ENCODE measurements around the gene KAT6B.

GRCh38 chr10:75073442-75073841, 247.0 kb downstream of the KAT6B start:
- TF ChIP-seq CTCF (conservative IDR thresholded peaks at IDR 0.05; ENCODE audit: low read depth, low read length) (no peak), EZH2 (IDR thresholded peaks at IDR 0.05; ENCODE audit: borderline replicate concordance, low read depth, low read length, poor library complexity, severe bottlenecking) (no peak)

All from A673 (cell line).